ENCODE measurements around the gene ZNF668.
"Not testable (repeated sequence)": the region's sequence is repeated elsewhere in the genome, so short reads cannot be mapped to it uniquely, and the experiment has no call there.

DNA sequence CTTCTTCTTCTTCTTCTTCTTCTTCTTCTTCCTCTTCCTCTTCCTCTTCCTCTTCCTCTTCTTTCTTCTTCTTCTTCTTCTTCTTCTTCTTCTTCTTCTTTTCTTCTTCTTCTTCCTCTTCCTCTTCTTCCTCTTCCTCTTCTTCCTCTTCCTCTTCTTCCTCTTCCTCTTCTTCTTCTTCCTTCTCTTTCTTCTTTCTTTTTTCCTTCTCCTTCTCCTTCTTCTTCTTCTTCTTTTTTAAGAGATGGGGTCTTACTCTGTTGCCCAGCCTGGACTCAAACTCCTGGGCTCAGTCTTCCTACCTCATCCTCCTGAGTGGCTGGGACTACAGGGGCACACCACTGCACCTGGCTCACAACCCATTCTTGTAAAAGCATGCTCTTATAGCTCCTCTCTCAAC lies 60.7 kb downstream of the ZNF668 start:
- TF ChIP-seq, protein P1, sequence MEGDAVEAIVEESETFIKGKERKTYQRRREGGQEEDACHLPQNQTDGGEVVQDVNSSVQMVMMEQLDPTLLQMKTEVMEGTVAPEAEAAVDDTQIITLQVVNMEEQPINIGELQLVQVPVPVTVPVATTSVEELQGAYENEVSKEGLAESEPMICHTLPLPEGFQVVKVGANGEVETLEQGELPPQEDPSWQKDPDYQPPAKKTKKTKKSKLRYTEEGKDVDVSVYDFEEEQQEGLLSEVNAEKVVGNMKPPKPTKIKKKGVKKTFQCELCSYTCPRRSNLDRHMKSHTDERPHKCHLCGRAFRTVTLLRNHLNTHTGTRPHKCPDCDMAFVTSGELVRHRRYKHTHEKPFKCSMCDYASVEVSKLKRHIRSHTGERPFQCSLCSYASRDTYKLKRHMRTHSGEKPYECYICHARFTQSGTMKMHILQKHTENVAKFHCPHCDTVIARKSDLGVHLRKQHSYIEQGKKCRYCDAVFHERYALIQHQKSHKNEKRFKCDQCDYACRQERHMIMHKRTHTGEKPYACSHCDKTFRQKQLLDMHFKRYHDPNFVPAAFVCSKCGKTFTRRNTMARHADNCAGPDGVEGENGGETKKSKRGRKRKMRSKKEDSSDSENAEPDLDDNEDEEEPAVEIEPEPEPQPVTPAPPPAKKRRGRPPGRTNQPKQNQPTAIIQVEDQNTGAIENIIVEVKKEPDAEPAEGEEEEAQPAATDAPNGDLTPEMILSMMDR (IDR thresholded peaks at IDR 0.05), result not testable (repeated sequence)
- not testable (repeated sequence) for TF ChIP-seq POLR2A (IDR thresholded peaks at IDR 0.05)
